ENCODE data around the gene GRIP1.

Gene GRIP1

GRCh38 chr12:66678338-66679275 lies at the start of gene GRIP1:
TSS of gene GRIP1 (minus strand) at chr12:66679076. CDS start at chr12:66678904, 172 bp downstream.
- DNase-seq = no peak

- no peak for DNase-seq
Measured at GRCh38 chr12:66726556-66726955, 47.7 kb upstream of the GRIP1 start.

GRCh38 chr12:66725031-66725430 lies 46.2 kb upstream of the GRIP1 start:
- no peak for DNase-seq

GRCh38 chr12:66724616-66725015 lies 45.7 kb upstream of the GRIP1 start:
- no peak for DNase-seq

GRCh38 chr12:66724026-66724425 lies 45.1 kb upstream of the GRIP1 start:
- no peak for DNase-seq

GRCh38 chr12:66719862-66720261 lies 41.0 kb upstream of the GRIP1 start:
- DNase-seq = no peak

GRCh38 chr12:66717036-66717673 lies 38.3 kb upstream of the GRIP1 start:
- no peak for DNase-seq

GRCh38 chr12:66716522-66716921 lies 37.6 kb upstream of the GRIP1 start:
- no peak for DNase-seq

- no peak for DNase-seq
Measured at GRCh38 chr12:66714709-66715108, 35.8 kb upstream of the GRIP1 start.

- no peak for DNase-seq
Measured at GRCh38 chr12:66713984-66714383, 35.1 kb upstream of the GRIP1 start.

GRCh38 chr12:66709893-66710292 lies 31.0 kb upstream of the GRIP1 start:
- no peak for DNase-seq

GRCh38 chr12:66709457-66709773 lies 30.5 kb upstream of the GRIP1 start:
- DNase-seq = no peak

GRCh38 chr12:66708704-66709456 lies 30.0 kb upstream of the GRIP1 start:
- DNase-seq = no peak

GRCh38 chr12:66707002-66707697 lies 28.3 kb upstream of the GRIP1 start:
- no peak for DNase-seq

- no peak for DNase-seq
Measured at GRCh38 chr12:66699738-66700482, 21.0 kb upstream of the GRIP1 start.

- no peak for DNase-seq
Measured at GRCh38 chr12:66698558-66698957, 19.7 kb upstream of the GRIP1 start.

- DNase-seq = no peak
Measured at GRCh38 chr12:66697404-66697803, 18.5 kb upstream of the GRIP1 start.

- DNase-seq = no peak
Measured at GRCh38 chr12:66694666-66695613, 16.1 kb upstream of the GRIP1 start.

GRCh38 chr12:66693901-66694513 lies 15.1 kb upstream of the GRIP1 start:
- DNase-seq = peak; percentile 28

- DNase-seq = no peak
Measured at GRCh38 chr12:66692986-66693385, 14.1 kb upstream of the GRIP1 start.

- no peak for DNase-seq
Measured at GRCh38 chr12:66692170-66692569, 13.3 kb upstream of the GRIP1 start.
